Endothelial cell (in vitro differentiated cells): ENCODE results near the gene ZDHHC16. TPM values are rescaled to one million over a fixed set of nuclear protein-coding genes. Genes with fewer than 3 reads are reported as not detected.
A peak's percentile ranks its signal among the peaks of the same experiment; 100 is the strongest.

Experiments used
- DNase-seq: peaks from one replicate; pipeline ENCODE4 v3.0.0; 2021; ENCODE audit warnings: low spot score
- H3K27ac Mint-ChIP-seq: one replicate; pipeline ENCODE4 v1.8.0; 2021; ENCODE audit warnings: mixed read lengths, inconsistent platforms; ENCODE audit not compliant: unreplicated experiment
- H3K27me3 Mint-ChIP-seq: one replicate; pipeline ENCODE4 v1.8.0; 2021; ENCODE audit warnings: mild to moderate bottlenecking, moderate library complexity, mixed read lengths, inconsistent platforms; ENCODE audit not compliant: unreplicated experiment
- H3K36me3 Mint-ChIP-seq: one replicate; pipeline ENCODE4 v1.8.0; 2021; ENCODE audit warnings: mild to moderate bottlenecking, low read depth, mixed read lengths, inconsistent platforms; ENCODE audit not compliant: unreplicated experiment
- H3K4me1 Mint-ChIP-seq: one replicate; pipeline ENCODE4 v1.8.0; 2021; ENCODE audit warnings: mild to moderate bottlenecking, mixed read lengths, inconsistent platforms; ENCODE audit not compliant: unreplicated experiment
- H3K4me3 Mint-ChIP-seq: one replicate; pipeline ENCODE4 v1.8.0; 2021; ENCODE audit warnings: mild to moderate bottlenecking, mixed read lengths, inconsistent platforms; ENCODE audit not compliant: unreplicated experiment
- H3K9me3 Mint-ChIP-seq: one replicate; pipeline ENCODE4 v1.8.0; 2021; ENCODE audit warnings: mixed read lengths, inconsistent platforms; ENCODE audit not compliant: unreplicated experiment
- CTCF ChIP-seq: fragments of 200-600 bp; sonication (generic); IDR thresholded peaks from one replicate; pipeline ENCODE4 v1.5.0; 2021; ENCODE audit warnings: antibody characterized with exemption; ENCODE audit not compliant: unreplicated experiment
- long read RNA-seq: library from polyadenylated mRNA; unstranded; transcript quantifications from one replicate; pipeline ENCODE4 v2.0.0, GENCODE V29; 2020; ENCODE audit not compliant: unreplicated experiment
- total RNA-seq: library from RNA; stranded (reverse); fragmentation: NEBNext Ultra II Directional; extraction: Animal tissue kit (Norgen Biotek cat#: 25700); gene quantifications from one replicate; pipeline ENCODE4 v1.2.1, GENCODE V29; 2021; ENCODE audit not compliant: unreplicated experiment

Gene ZDHHC16
- 45.0 TPM for total RNA-seq
- long read RNA-seq, transcript ZDHHC16-206 (11 exons, 1,798 nt), result minor isoform, 7 of 35 reads
- long read RNA-seq, transcript ZDHHC16-202 (10 exons, 1,718 nt), result major isoform, 11 of 35 reads
- long read RNA-seq, partial matches to known transcripts, result 4 of 35 reads
- long read RNA-seq, other reads (novel, unspliced or antisense), result 7 of 35 reads

- DNase-seq, result peak; percentile 86
- no peak for TF ChIP-seq CTCF
- Mint-ChIP-seq H3K9me3 (no peaks in the 10 kb centered on the region), H3K36me3 (peaks cover 3% of the 10 kb centered on the region), H3K4me1 (peaks cover 30% of the 10 kb centered on the region), H3K4me3 (peak within 1 kb of the TSS; percentile 98), H3K27ac (peak within 1 kb of the TSS; percentile 57), H3K27me3 (peaks cover 4% of the 10 kb centered on the region)
These were observed at the start of gene ZDHHC16, which contains the start of gene EXOSC1 for GRCh38 chr10:97445722-97446639. Gene ZDHHC16 (plus strand): TSS chr10:97446175. CDS start chr10:97451676, 5,501 bp downstream. Gene EXOSC1 (minus strand): TSS chr10:97446006. CDS start chr10:97445985, 21 bp downstream.

- Mint-ChIP-seq H3K27ac (peak overlapping the region; percentile 98), H3K36me3 (peaks cover 7% of the 10 kb centered on the region), H3K27me3 (peaks cover 10% of the 10 kb centered on the region), H3K4me3 (peak overlapping the region; percentile 91), H3K4me1 (peaks cover 12% of the 10 kb centered on the region), H3K9me3 (no peaks in the 10 kb centered on the region)
- TF ChIP-seq CTCF, result no peak
- no peak for DNase-seq
These were observed 46.0 kb upstream of the ZDHHC16 start for GRCh38 chr10:97399843-97400545.

- peak within 1 kb of the TSS; percentile 98 for H3K27ac Mint-ChIP-seq
- DNase-seq, result peak; percentile 80
- H3K4me3 Mint-ChIP-seq, result peak within 1 kb of the TSS; percentile 91
- peaks cover 6% of the 10 kb centered on the region for H3K36me3 Mint-ChIP-seq
- peaks cover 14% of the 10 kb centered on the region for H3K4me1 Mint-ChIP-seq
- peaks cover 10% of the 10 kb centered on the region for H3K27me3 Mint-ChIP-seq
- TF ChIP-seq CTCF, result no peak
- H3K9me3 Mint-ChIP-seq, result no peaks in the 10 kb centered on the region
These were observed 45.1 kb upstream of the ZDHHC16 start, which contains the start of gene RRP12 for GRCh38 chr10:97400665-97401454. Gene RRP12 (minus strand): TSS chr10:97401340. CDS start chr10:97401231, 109 bp downstream.

- peak overlapping the region; percentile 98 for H3K27ac Mint-ChIP-seq
- no peaks in the 10 kb centered on the region for H3K9me3 Mint-ChIP-seq
- TF ChIP-seq CTCF, result no peak
- no peaks in the 10 kb centered on the region for H3K36me3 Mint-ChIP-seq
- peaks cover 18% of the 10 kb centered on the region for H3K4me1 Mint-ChIP-seq
- H3K27me3 Mint-ChIP-seq, result peaks cover 11% of the 10 kb centered on the region
- H3K4me3 Mint-ChIP-seq, result peak overlapping the region; percentile 91
- no peak for DNase-seq
These were observed 44.5 kb upstream of the ZDHHC16 start for GRCh38 chr10:97401455-97401919.
